ENCODE results near the gene SCN8A. TPM values are rescaled to one million over a fixed set of nuclear protein-coding genes. Genes with fewer than 3 reads are reported as not detected.

SCN8A gene
- total and polyA plus RNA-seq, 9 donors, result 0.21 to 2.9 (median 1.5) TPM

GRCh38 chr12:51848841-51849735 is 258.1 kb downstream of the SCN8A start:
- DNase-seq, result no peak
- intact Hi-C loops (cut with DNase I), result no loop called here
- no peaks in the 10 kb centered on the region for H3K27me3 ChIP-seq
- TF ChIP-seq POLR2A (IDR thresholded peaks at IDR 0.05), result no peak
- no peak for TF ChIP-seq EP300 (IDR thresholded peaks at IDR 0.05)
- no peak for TF ChIP-seq CTCF (IDR thresholded peaks at IDR 0.05)
- 35 to 74% (median 45%) methylated on average over 25 to 56 of the region's 57 CpGs for WGBS, 3 donors
- H3K4me1 ChIP-seq (ENCODE audit: insufficient read depth), result peaks cover 2% of the 10 kb centered on the region
- no peak overlapping the region for H3K27ac ChIP-seq
- H3K36me3 ChIP-seq, result no peaks in the 10 kb centered on the region
- H3K4me3 ChIP-seq, result peak overlapping the region; percentile 31
- no peaks in the 10 kb centered on the region for H3K9me3 ChIP-seq

GRCh38 chr12:51850081-51850964 is 259.3 kb downstream of the SCN8A start:
- intact Hi-C loops (cut with DNase I), result no loop called here
- DNase-seq, result no peak
- H3K9me3 ChIP-seq, result no peaks in the 10 kb centered on the region
- 65 to 77% (median 71%) methylated on average over 8 of the region's 8 CpGs for WGBS, 3 donors
- no peak overlapping the region for H3K27ac ChIP-seq
- no peak overlapping the region for H3K4me3 ChIP-seq
- no peak for TF ChIP-seq POLR2A (IDR thresholded peaks at IDR 0.05)
- no peak for TF ChIP-seq CTCF (IDR thresholded peaks at IDR 0.05)
- TF ChIP-seq EP300 (IDR thresholded peaks at IDR 0.05), result no peak
- no peaks in the 10 kb centered on the region for H3K27me3 ChIP-seq
- no peaks in the 10 kb centered on the region for H3K36me3 ChIP-seq
- H3K4me1 ChIP-seq (ENCODE audit: insufficient read depth), result peaks cover 2% of the 10 kb centered on the region

- H3K4me3 ChIP-seq, result no peak overlapping the region
- no peak overlapping the region for H3K27ac ChIP-seq
- intact Hi-C loops (cut with DNase I), result no loop called here
- no peaks in the 10 kb centered on the region for H3K27me3 ChIP-seq
- H3K9me3 ChIP-seq, result no peaks in the 10 kb centered on the region
- WGBS, 3 donors, result 64 to 78% (median 65%) methylated on average over 4 of the region's 4 CpGs
- H3K4me1 ChIP-seq (ENCODE audit: insufficient read depth), result peaks cover 2% of the 10 kb centered on the region
- no peak for TF ChIP-seq CTCF (IDR thresholded peaks at IDR 0.05)
- no peak for TF ChIP-seq EP300 (IDR thresholded peaks at IDR 0.05)
- TF ChIP-seq POLR2A (IDR thresholded peaks at IDR 0.05), result no peak
- DNase-seq, result no peak
- H3K36me3 ChIP-seq, result no peaks in the 10 kb centered on the region
Observed at GRCh38 chr12:51850965-51851299, 259.9 kb downstream of the SCN8A start.

- Histone ChIP-seq H3K9me3 (no peaks in the 10 kb centered on the region), H3K36me3 (no peaks in the 10 kb centered on the region), H3K27me3 (no peaks in the 10 kb centered on the region), H3K4me3 (no peak overlapping the region), H3K4me1 (ENCODE audit: insufficient read depth) (peaks cover 2% of the 10 kb centered on the region), H3K27ac (no peak overlapping the region)
- TF ChIP-seq CTCF (IDR thresholded peaks at IDR 0.05) (no peak), EP300 (IDR thresholded peaks at IDR 0.05) (no peak), POLR2A (IDR thresholded peaks at IDR 0.05) (no peak)
- no peak for DNase-seq
- 50 to 52% (median 51%) methylated on average over 8 of the region's 8 CpGs for WGBS, 3 donors
- intact Hi-C loops (cut with DNase I), result no loop called here
Observed at GRCh38 chr12:51851413-51852124, 260.5 kb downstream of the SCN8A start.

All from ovary (tissue), 9 donors.